ENCODE results near the gene TRIM46. TPM values are rescaled to one million over a fixed set of nuclear protein-coding genes. Genes with fewer than 3 reads are reported as not detected.

Gene TRIM46
- total RNA-seq, 1 experiment from 2014 or later = 6.0 TPM

DNA sequence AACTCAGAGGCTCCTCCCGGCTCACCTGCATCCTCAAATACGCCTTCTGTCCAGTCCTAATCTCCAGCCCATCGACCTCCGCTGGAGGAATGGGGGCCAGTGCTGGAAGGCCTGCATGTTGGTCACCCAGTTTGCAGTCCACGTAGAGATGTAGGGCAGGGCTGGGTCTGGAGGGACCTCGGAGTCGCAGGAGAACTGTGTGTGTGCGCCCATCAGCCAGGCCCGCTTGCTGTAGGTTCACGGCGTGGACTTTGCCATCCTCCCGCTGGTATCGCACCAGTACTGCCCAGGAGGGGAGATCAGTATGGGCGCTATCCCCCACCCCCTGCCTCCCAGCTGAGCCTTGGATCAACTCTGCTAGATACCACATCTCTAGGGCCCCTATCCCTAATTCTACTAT, 31.4 kb downstream of the TRIM46 start:
- BruUV-seq (replicated peaks) = no TSS peak
- H3K79me2 ChIP-seq (ENCODE audit: low read depth) = peaks cover 13% of the 10 kb centered on the region
- TF ChIP-seq EZH2 (IDR thresholded peaks at IDR 0.05; ENCODE audit: low read depth) = no peak
- TF ChIP-seq, protein P1, sequence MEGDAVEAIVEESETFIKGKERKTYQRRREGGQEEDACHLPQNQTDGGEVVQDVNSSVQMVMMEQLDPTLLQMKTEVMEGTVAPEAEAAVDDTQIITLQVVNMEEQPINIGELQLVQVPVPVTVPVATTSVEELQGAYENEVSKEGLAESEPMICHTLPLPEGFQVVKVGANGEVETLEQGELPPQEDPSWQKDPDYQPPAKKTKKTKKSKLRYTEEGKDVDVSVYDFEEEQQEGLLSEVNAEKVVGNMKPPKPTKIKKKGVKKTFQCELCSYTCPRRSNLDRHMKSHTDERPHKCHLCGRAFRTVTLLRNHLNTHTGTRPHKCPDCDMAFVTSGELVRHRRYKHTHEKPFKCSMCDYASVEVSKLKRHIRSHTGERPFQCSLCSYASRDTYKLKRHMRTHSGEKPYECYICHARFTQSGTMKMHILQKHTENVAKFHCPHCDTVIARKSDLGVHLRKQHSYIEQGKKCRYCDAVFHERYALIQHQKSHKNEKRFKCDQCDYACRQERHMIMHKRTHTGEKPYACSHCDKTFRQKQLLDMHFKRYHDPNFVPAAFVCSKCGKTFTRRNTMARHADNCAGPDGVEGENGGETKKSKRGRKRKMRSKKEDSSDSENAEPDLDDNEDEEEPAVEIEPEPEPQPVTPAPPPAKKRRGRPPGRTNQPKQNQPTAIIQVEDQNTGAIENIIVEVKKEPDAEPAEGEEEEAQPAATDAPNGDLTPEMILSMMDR (conservative IDR thresholded peaks at IDR 0.05) = no peak

DNA sequence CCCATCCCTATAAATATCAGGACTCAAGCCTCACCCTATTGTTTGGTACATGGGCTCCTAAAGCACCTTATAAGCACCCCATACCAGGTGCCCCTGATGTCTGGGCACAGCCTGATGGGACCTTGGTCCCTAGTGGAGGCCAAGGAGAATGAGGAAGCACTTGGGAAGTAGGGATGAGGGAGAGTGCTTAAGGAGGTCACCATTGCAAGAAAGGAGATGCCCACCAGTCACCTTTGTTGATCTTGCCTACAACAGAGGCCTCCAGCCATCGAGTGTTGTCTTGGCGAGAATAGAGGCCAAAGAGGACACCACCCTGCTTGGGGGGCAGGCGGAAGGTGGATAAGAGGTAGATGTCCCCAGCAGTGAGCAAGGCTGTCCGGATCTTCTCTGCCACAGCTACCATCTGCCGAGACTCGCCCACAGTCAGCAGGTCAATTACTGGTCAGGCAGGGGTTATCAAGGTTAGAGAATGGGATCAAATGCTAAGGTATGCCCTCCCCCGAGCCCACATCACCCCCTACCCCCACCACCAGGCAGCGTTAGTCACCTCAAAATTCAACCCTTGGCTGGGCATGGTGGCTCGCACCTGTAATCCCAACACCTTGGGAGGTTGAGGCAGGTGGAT, 32.4 kb downstream of the TRIM46 start:
- intact Hi-C loops (cut with micrococcal nuclease; ENCODE audit: unreplicated experiment) = loop anchor here (2.0 kb wide), 1 partner anchor 117 kb away; no protein-coding TSS in a partner anchor
- TF ChIP-seq EZH2 (IDR thresholded peaks at IDR 0.05; ENCODE audit: low read depth) = no peak
- TF ChIP-seq, protein P1 (conservative IDR thresholded peaks at IDR 0.05) = no peak
- POLR2A ChIA-PET (ENCODE audit: unreplicated experiment) = no interaction called here

More for the DNA sequence above, 31.4 kb downstream of the TRIM46 start:
- Histone ChIP-seq H4K20me1 (ENCODE audit: insufficient read depth) (no peaks in the 10 kb centered on the region), H3K27me3 (ENCODE audit: insufficient read depth, low read depth) (no peaks in the 10 kb centered on the region), H3K9me3 (ENCODE audit: insufficient read depth, low read depth) (no peaks in the 10 kb centered on the region), H3K4me3 (no peak overlapping the region), H3K36me3 (ENCODE audit: low read depth) (no peaks in the 10 kb centered on the region), H3F3A (ENCODE audit: insufficient read depth, low read depth) (peaks cover 10% of the 10 kb centered on the region; the same call in 1 of the 2 replicates), H3K4me2 (no peak overlapping the region), H2AFZ (no peak overlapping the region), H3K27ac (no peak overlapping the region), H3K9me2 (ENCODE audit: insufficient read depth) (no peaks in the 10 kb centered on the region), H3K4me1 (replicated peaks; ENCODE audit: insufficient read depth) (peaks cover 21% of the 10 kb centered on the region)
- ChIA-PET POLR2A (ENCODE audit: unreplicated experiment) (no interaction called here), CTCF (no interaction called here)
- intact Hi-C loops (cut with micrococcal nuclease; ENCODE audit: unreplicated experiment) = no loop called here
- DNase-seq = no peak

DNA sequence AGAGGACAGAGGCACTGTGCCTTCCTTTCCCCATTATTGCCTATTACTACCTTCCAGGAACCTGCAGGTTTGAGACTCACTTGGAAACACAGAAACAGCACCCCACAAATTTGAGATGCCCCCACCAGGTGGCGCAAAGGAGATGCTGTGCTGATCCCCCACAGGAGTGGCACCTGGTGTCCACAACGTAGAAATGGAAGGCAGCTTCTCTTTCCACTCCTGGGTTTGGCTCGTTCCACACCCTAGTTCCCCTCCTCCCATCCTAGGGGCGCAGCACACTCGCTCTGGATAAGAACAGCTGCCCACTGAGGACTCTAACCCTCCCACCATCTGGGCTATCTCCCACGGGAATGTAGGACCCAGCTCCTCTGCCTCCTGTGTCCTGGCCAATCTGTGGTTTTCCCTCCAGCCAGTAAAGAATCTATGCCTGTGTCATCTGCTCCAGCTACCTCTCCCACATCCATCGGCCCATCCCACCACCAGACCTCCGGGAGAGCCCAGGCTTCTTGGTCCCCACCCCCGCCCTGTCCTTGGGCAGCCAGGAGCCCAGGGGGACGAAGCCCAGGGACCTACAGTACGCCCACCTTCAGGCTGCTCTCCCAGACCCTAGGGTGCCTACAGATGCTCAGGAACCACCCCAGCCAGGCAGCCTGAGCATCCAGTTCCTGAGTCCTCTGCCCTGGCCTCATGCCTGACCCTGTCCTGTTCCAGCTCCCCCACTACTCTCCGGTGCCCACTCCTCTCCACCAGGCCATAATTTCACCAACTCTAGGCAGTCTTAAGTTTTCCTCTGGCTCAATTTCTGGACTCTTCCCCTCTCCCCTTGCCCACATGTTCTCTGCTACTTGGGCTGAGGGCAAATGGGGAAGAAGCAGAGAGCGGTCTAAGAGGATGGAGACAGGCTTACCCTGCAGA, 33.5 kb downstream of the TRIM46 start:
- intact Hi-C loops (cut with micrococcal nuclease; ENCODE audit: unreplicated experiment) = loop anchor here (1.0 to 2.0 kb wide), 4 partner anchors 19 to 116 kb away; no protein-coding TSS in a partner anchor
- Histone ChIP-seq H3K27me3 (ENCODE audit: insufficient read depth, low read depth) (no peaks in the 10 kb centered on the region), H3K79me2 (ENCODE audit: low read depth) (peaks cover 18% of the 10 kb centered on the region), H3F3A (ENCODE audit: insufficient read depth, low read depth) (peaks cover 11% of the 10 kb centered on the region; the same call in 1 of the 2 replicates), H3K4me3 (no peak overlapping the region; the same call in 1 of the 2 replicates), H3K9me2 (ENCODE audit: insufficient read depth) (no peaks in the 10 kb centered on the region), H4K20me1 (ENCODE audit: insufficient read depth) (no peaks in the 10 kb centered on the region), H3K9me3 (ENCODE audit: insufficient read depth, low read depth) (no peaks in the 10 kb centered on the region), H2AFZ (no peak overlapping the region), H3K4me1 (replicated peaks; ENCODE audit: insufficient read depth) (peaks cover 26% of the 10 kb centered on the region), H3K36me3 (ENCODE audit: low read depth) (no peaks in the 10 kb centered on the region), H3K4me2 (peak overlapping the region; percentile 98), H3K27ac (no peak overlapping the region)
- POLR2A ChIA-PET (ENCODE audit: unreplicated experiment) = interaction anchor here (0.6 to 1.0 kb wide), 5 partner anchors 12 to 20 kb away, joined by 3 to 4 read pairs (median 3); no protein-coding TSS in a partner anchor
- DNase-seq = peak; percentile 72 to 87
- BruUV-seq (replicated peaks) = no TSS peak
- CTCF ChIA-PET = interaction anchor here (0.5 to 1.8 kb wide), 9 partner anchors 11 to 441 kb away, joined by 3 to 19 read pairs (median 5); no protein-coding TSS in a partner anchor
- TF ChIP-seq EZH2 (IDR thresholded peaks at IDR 0.05; ENCODE audit: low read depth) = no peak
- TF ChIP-seq, protein P1 (conservative IDR thresholded peaks at IDR 0.05) = peak; percentile 92

More for the DNA sequence above, 32.4 kb downstream of the TRIM46 start:
- BruUV-seq (replicated peaks) = no TSS peak
- Histone ChIP-seq H3K4me2 (no peak overlapping the region), H3K4me1 (replicated peaks; ENCODE audit: insufficient read depth) (peaks cover 26% of the 10 kb centered on the region), H3K27ac (no peak overlapping the region), H4K20me1 (ENCODE audit: insufficient read depth) (no peaks in the 10 kb centered on the region), H3K27me3 (ENCODE audit: insufficient read depth, low read depth) (no peaks in the 10 kb centered on the region), H3K4me3 (no peak overlapping the region), H3K9me3 (ENCODE audit: insufficient read depth, low read depth) (no peaks in the 10 kb centered on the region), H3K36me3 (ENCODE audit: low read depth) (no peaks in the 10 kb centered on the region), H3F3A (ENCODE audit: insufficient read depth, low read depth) (peaks cover 11% of the 10 kb centered on the region; the same call in 1 of the 2 replicates), H3K79me2 (ENCODE audit: low read depth) (peaks cover 18% of the 10 kb centered on the region), H3K9me2 (ENCODE audit: insufficient read depth) (no peaks in the 10 kb centered on the region), H2AFZ (no peak overlapping the region)
- CTCF ChIA-PET = no interaction called here
- DNase-seq = no peak
